ENCODE results near the gene COMTD1.
"Not testable (repeated sequence)": the region's sequence is repeated elsewhere in the genome, so short reads cannot be mapped to it uniquely, and the experiment has no call there.

COMTD1 gene

GRCh38 chr10:75202321-75203045 lies 33.3 kb downstream of the COMTD1 start:
- no peak for TF ChIP-seq CTCF (IDR thresholded peaks at IDR 0.05; ENCODE audit: borderline replicate concordance, insufficient read depth, low read depth, low read length)

GRCh38 chr10:75201793-75202307 lies 33.9 kb downstream of the COMTD1 start:
- no peak for TF ChIP-seq CTCF (IDR thresholded peaks at IDR 0.05; ENCODE audit: borderline replicate concordance, insufficient read depth, low read depth, low read length)
- H3K4me3 ChIP-seq (ENCODE audit: low read depth, low read length) = no peak overlapping the region

More at GRCh38 chr10:75202321-75203045, 33.3 kb downstream of the COMTD1 start:
- H3K4me3 ChIP-seq (ENCODE audit: low read depth, low read length) = no peak overlapping the region

- not testable (repeated sequence) for H3K4me3 ChIP-seq (ENCODE audit: low read depth, low read length)
Measured at GRCh38 chr10:75199949-75200348, 35.8 kb downstream of the COMTD1 start.

GRCh38 chr10:75197906-75198305 lies 37.9 kb downstream of the COMTD1 start:
- TF ChIP-seq CTCF (IDR thresholded peaks at IDR 0.05; ENCODE audit: borderline replicate concordance, insufficient read depth, low read depth, low read length) = no peak
- no peak overlapping the region for H3K4me3 ChIP-seq (ENCODE audit: low read depth, low read length)

GRCh38 chr10:75197066-75197465 lies 38.7 kb downstream of the COMTD1 start:
- H3K4me3 ChIP-seq (ENCODE audit: low read depth, low read length) = no peak overlapping the region
- no peak for TF ChIP-seq CTCF (IDR thresholded peaks at IDR 0.05; ENCODE audit: borderline replicate concordance, insufficient read depth, low read depth, low read length)

GRCh38 chr10:75195035-75195763 lies 40.6 kb downstream of the COMTD1 start:
- no peak overlapping the region for H3K4me3 ChIP-seq (ENCODE audit: low read depth, low read length)

GRCh38 chr10:75194625-75195024 lies 41.1 kb downstream of the COMTD1 start:
- not testable (repeated sequence) for H3K4me3 ChIP-seq (ENCODE audit: low read depth, low read length)

More at GRCh38 chr10:75195035-75195763, 40.6 kb downstream of the COMTD1 start:
- no peak for TF ChIP-seq CTCF (IDR thresholded peaks at IDR 0.05; ENCODE audit: borderline replicate concordance, insufficient read depth, low read depth, low read length)

All from GM12875 (cell line).